HG03460 (cell line): ENCODE measurements around the gene PLA2R1.

ENCODE experiments used
- ATAC-seq: cut with Tn5 transposase; IDR thresholded peaks from one replicate; pipeline ENCODE4 v1.9.1; 2021; ENCODE audit not compliant: unreplicated experiment

Gene PLA2R1

DNA sequence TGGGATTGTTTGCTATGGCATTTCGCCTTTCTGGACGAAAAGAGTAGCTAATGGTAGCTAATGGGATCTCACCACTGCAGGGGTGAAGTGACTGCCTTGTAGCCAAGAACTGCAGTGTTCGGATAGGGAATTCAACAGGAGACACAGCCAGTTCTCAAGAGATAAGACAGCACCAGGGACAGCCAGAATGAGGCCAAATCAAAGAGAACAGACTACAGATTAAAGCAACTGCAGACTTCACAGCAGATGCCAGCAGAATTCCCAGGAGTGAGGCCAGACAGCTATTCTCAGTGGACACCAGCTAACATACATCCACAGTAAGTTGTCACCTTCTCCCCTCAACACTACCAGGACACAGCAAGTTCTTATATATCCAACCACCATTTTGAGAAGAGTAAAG is 124.0 kb downstream of the PLA2R1 start:
- no peak for ATAC-seq

DNA sequence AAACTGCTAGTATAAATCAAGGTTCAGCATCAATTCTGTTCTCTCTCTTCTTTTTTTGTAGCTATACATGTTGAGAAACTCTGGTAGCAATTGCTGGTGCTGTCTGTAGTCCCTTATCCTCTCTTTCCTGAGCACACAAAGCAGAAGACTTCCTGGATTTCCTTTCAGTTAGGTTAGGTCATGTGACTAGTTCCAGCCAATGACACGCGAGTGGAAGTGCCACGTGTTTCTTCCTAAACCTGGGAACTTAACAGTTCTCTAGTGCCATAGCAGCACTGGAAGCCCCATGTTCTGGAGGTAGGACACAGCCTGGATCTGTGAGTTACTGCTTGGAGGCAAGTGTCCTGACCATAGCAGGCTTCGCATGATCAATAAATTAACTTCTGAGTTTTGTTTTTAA is 125.9 kb downstream of the PLA2R1 start:
- ATAC-seq, result no peak

DNA sequence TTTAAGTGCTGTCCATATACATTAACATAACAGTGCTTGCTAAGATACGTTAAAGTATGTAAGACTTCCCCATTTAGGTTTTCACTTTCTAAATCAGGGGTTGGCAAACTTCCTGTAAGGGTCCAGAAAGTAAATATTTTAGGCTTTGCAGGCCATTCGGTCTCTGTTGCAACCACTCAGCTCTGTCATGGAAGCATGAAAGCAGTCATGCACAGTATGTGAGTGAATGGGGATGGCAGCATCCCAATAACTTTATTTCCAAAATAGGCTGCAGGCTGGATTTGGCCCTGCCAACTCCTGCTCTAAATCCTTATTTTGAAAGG is 128.7 kb downstream of the PLA2R1 start:
- ATAC-seq, result peak; percentile 91

DNA sequence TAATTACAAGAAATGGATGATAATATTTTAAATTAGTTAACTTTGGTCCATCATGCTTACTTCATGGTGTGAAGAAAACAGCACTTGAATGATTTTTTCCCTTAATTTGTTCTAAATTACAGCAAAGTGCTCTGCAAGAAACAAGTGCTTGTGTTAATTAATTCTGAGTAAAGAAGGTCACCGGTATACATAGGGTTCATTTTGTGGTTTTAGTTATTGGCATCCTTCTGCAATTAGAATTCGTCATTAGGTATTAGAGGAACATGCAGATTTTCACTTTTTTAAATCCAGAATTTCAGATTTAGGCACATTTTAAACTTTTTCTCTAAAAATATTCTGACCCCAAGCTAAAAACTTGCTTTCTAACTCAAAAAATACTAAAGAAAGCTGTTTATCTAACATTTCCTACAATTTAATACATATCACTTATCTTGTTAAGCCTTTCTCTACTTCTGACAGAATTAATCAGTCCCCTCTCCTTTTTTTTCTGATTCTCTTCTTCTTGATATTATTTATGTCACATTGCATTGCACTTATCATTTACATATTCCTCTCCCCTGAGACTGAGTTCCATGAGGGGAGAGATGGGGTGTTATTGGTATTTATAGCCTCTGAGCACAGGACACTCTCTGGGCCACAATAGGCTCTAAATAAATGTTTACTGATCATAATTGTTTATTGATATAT is 129.2 kb downstream of the PLA2R1 start:
- ATAC-seq, result peak; percentile 34

DNA sequence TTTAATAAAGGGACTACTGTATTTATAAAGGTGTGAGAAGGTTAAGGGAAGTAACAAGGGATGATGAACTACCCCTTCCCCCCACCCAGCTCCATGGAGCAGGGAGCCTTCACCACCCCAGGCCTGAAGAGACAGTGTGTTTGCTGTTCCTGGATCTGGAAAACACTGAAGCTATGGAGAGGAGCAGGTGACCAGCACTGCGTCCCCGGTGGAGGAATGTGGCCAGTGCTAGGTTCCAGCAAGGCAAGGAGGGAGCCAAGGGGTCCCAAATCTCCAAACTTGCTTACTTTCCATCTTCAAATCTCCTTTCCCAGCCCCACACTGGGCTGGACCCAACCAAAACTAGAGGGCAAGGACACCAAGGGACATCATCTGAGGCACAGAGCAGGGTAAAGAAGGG is 135.7 kb downstream of the PLA2R1 start:
- no peak for ATAC-seq

DNA sequence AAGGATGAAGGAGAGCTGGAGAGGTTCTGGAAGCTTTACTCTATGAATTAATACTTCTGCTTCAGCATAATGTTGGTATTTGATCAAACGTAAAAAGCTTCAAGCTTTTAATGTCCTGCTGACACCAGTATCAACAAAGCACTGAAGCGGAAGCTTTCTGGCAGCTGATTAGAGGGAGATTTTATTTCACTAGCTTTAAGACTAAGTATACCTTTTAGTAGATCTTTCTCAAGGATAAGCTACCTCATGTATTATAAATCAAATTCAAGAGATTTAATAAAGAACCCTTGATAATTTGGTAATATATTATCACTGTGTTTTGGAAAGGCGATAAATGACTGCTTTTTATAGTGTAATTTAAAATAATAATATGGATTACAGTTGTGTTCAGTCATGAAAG is 136.4 kb downstream of the PLA2R1 start:
- ATAC-seq, result no peak

DNA sequence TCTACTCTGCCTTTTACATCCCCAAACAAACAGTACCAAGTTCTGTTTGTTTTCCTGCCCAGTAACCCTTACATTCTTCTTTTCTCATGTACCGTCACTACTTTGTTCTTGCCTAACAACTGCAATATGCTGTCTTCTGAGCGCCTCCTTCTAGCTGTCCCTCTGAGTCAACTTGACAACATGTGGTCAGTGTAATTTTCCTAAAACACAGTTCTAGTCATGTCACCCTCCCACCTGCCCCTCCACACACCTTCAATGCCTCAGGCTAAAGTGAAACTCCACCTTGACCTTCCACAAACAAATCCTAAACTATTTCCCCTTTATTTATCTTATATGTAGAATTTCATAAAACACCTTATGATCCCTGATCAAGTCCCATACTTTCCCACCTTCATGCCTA is 139.9 kb downstream of the PLA2R1 start:
- peak; percentile 66 for ATAC-seq

DNA sequence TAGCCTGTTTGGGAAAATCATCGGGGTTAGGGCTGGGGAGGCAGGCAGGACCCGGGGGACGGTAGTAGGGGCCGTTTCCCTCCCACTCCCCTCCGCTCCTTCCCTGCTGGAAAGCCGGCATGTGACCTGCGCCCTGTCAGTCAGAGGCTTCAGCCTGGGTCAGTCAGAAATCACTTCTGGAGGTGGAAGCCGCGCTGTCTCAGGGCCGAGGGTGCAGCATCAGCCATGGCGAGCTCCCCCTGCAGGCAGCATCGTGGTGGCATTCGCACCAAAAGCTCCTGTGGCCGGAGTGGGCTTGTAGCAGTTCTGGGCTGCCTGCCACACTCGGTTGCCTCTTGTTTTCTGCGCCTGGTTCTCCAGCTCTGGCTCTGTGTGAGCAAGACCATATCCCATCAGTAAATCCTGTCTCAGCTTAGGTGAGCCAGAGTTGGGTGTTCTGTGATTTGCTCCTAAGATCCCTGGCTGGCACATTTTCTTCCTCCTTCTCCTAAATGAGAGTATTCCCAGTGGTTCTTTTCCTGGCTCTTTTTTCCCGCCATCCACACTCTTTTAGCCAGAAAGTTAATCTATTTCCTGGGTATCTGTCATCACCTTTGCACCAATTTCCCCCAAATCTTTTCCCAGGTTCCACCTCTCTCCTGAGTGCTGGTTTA is 140.5 kb downstream of the PLA2R1 start:
- peak; percentile 93 for ATAC-seq

DNA sequence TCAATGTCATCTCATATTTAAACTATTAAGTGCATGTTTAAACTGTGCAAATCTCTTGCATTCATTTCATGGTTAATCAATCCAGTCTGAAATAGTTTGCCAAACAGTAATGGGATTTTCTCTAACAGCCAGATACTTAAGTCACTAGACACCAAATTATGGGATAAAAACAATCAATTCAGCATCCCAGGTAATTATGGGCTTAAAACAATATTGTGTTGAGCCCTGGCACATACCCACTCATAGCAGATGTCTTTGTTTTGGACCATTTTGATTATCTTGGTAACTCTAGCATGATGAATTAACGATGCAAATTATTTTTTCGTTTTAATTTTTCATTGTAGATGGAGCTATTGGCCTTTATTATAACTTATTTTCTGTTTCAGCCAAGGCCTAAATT is 145.9 kb downstream of the PLA2R1 start:
- no peak for ATAC-seq

DNA sequence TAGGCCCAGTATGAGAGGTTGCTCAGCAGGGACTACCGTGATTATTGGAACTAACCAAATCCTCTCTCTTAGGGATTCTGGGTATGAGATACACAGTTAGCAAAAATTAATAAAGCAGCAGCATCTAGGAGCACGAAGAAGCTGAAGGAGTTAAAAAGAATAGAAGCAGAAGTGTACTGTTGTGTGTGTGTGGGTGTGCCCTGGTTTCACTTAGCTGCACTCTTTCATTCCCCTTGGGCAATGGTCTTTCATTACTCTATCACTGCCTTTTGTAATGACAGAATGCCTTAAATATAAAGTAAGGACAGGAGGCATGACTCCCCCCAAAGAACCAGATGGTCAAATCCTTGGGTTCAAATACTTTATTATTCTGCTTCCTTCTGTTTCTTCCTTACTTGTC is 148.5 kb downstream of the PLA2R1 start:
- ATAC-seq, result no peak

DNA sequence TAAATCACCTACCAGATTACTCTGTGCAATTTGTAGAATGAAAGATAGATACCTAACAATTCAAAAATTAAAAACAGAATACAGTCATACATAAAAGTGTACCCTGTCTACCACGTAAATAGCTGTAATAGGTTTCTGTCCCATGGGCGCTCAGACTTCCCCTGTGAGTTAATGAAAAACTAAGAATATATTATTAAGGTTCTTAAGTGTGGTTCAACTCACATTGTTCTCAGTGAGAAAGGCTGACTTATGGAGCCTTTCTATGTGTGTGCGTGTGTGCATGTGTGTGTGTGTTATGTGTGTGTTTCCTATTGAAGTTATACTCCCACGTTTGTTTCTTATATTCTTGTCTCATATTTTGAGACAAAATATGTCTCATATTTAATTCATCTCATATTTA is 149.8 kb downstream of the PLA2R1 start:
- ATAC-seq, result peak; percentile 74

DNA sequence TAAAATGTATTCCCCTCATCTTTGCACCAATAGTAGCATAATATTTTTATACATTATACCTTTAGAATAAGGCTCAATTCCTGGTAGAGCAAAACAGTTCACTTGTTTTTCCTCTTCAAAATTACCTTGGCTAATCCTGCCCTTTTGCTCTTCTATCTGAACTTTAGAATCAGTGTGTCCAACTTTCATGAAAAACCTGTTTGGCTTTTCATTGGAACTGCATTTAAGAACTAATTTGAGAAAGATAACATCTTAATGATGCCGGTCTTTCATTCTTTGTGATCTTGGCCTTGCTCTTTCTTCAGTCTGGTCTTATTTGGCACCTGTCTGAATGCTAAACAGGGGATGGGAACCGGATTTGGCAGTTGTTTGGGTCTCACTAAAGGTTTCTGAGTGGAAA is 151.5 kb downstream of the PLA2R1 start:
- ATAC-seq, result no peak

DNA sequence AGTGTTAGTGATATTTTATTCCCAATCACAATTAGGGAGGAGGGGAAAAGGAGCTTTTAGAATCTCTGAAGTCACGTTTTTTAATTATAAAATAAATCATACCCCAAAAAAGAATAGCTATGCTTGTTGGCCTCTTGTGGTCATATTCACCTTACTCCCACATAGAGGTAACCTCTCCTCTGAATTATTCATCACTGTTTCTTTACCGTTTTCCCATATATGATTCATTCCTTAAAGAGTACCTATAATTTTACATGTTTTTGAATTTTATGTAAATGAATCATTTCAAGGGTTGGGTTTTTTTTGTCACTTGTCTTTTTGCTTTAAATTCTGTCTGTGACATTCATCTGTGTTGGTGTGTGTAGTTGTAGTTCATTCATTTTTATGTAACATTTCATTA is 153.8 kb downstream of the PLA2R1 start:
- no peak for ATAC-seq

DNA sequence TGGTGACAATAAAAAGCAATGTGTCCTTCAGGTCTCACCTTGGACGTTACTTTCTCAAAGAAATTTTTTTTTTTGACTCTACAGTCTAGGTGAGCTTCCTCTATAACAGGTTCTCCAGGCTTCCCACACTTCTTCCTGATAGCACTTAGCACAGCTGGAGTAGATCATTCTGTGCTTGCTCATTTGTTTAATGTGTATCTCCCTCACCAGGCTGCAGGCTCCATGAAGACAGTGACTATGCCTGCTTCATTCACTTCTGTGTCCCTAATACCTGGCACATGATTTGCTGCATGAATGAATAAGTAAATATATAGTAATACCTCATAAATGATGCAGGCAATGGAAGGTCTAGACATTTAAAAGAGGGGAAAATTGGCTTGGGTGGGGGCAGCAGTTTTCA is 154.5 kb downstream of the PLA2R1 start:
- ATAC-seq, result no peak

DNA sequence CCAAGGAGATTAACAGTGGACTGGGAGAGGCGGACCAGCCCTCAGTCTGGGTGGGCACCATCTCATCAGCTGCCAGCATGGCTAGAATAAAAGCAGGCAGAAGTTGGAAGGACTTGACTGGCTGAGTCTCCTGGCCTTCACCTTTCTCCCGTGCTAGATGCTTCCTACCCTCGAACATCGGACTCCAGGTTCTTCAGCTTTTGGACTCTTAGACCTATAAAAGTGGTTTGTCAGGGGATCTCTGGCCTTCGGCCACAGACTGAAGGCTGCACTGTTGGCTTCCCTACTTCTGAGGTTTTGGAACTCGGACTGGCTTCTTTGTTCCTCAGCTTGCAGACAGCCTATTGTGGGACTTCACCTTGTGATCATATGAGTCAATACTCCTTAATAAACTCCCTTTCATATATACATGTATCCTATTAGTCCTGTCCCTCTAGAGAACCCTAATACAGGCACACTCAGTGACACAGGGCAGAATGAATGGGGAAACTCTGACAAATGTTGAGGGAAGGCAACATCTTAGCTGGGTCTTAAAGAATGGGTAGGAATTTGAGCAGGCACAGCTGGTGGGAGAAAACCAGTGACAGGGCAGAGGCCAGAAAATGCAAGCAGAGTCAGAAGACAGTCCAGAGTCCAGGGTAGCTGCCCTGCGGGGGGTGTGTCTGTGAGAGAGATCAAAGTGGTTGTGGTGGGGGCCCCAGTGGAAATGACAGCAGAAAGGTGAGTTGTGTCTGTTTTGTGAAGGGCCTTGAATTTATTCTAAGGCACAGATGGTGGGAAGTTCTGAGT is 156.3 kb downstream of the PLA2R1 start:
- ATAC-seq, result no peak

DNA sequence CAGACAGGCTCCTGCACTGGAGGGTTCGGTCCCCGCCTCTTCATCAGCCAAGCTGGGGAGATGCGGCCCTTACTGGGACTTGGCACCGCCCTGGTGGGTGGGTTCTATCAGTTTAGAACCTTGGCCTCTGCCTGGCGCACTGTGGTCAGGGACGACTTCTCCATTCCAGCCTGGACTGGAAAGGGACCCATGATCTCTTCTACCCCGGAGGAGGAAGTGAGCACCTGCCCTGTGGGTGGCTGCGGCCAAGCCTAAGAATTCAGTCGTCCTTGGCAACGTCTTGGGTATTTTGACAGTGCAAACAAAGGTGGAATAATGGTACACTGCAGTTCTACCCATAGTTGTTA is 157.5 kb downstream of the PLA2R1 start:
- ATAC-seq, result peak; percentile 39

DNA sequence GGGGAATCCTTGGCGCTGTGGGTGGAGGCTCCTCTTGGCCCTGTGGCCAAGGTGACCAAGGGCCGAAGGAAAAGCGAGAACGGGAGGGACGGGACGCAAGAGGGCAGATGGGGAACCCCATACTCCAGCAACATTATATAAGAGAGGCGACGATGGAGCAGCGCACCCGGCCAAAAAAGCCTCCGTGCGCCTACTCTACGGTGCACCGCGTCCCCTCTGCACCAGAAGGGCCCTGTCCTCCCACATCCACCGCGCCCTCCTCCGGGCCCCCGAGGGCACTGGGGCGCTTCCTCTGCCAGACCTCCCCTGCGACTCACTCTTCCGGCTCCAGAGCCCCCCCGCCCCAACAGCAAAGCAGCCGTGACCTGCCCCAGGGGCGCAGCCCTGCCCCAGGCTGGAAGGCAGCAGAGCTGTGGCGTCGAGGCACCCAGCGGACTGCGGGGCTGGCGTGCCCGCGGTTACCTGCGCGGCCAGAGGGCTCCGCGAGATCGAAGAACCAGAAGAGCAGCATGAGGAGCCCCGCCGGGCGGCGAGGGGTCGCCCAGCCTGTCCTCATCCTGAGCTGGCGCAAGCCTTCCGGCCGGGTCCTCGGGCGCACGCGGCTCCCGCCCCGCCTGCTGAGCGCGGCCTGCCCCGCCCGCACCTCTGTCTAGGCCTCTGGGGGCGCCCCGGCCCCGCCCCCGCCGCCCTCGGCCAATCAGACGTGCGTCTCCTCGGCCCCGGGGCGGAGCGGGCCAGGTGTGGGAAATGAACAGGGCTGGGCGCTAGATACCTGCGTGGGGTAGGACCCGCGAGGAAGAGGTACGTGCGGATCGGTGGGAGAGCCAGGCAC is 158.1 kb downstream of the PLA2R1 start, which contains the start of gene LY75:
Gene LY75 (minus strand): TSS at position 630 of the 832 bp plus-strand sequence.
- peak; percentile 76 for ATAC-seq

DNA sequence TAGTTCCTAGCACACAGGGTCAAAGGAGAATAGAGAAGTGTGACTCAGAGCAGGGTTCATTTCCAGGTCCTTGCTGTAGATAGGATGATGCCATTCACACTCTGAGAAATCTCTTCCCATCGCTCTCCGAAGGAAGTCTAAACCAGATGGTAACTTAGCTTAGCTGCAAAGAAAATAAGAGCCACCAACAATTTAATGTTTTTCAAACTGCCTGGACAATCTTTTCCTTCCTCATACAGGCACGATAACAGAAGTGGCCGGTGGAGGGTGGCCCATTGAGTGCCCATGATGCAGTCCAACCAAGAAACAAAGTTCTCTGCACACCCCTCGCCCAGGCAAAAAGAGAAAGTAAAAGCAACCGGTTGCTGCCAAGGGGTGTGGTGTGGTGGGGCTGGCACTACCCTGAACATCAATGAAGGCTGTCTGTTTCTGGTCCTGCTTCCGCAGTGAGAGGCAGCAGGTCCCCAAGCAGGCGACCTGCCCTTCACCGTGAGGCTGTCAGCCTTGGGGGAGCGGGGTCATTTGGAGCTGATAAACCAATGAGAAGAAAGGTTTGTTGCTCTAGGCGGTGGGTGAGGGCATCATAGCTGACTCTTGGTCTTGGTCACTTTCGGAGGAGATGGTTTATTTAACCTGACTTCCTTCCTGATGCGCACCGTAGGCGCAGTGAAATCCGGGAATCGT is 158.8 kb downstream of the PLA2R1 start:
- peak; percentile 32 for ATAC-seq

DNA sequence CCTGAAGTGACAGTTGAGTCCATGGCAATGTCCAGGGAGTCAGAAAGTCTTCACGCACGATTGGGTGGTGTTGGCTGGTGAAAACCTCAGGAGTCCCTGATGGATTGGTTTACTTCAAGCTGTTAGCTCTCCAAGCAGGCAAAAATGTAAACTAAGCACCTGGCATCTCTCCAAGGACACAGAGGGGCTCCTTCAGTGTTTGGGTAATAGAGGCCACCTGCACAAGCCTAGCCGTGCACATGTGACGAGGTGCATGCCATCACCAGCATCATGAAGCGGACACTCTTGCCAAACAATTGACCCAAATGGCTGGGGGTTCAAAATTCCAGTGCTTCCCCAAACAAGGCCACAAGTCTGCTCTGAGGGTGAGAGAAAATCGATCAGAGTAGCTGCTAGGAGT is 159.7 kb downstream of the PLA2R1 start:
- no peak for ATAC-seq

DNA sequence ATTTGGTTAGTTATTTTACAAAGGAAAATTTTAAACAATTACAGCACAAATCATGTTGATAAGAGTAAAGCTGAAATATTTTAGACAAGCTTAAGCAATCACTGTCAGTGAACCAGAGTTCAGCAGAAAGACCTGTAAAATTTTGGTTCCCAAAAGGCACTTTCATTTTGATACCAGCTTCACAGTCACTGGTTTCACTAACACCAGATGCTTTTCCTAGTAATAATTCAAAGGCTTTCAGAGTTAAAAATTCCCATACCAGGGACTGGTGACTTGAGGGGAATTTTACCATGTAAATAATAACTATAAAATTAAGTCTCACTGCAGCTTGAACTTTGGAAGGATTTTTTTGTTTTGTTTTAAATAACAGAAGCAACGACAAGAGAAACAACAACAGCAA is 162.1 kb downstream of the PLA2R1 start:
- ATAC-seq, result no peak

DNA sequence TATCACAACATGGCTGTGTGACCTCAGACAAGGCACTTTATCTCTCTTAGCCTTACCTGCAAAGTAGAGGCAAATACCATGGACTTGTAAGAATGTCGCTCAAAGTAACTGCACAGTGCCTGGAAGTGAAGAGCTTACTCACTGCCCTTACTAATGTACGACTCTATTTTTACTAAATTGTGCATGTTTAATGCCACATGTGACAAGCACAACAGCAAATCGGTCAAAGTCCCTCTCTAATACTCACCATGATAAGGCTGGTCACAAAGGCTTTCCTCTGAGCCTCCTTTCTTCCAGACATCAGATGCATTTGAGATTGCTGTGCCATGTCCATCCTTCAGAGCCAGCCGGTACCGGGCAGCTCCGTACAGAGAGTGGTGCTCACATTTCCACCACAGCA is 164.0 kb downstream of the PLA2R1 start:
- ATAC-seq, result no peak
